ENCODE measurements around the gene ATP6V1E1.

The ATP6V1E1 gene

GRCh38 chr22:17633217-17633997 lies 4.9 kb upstream of the ATP6V1E1 start:
- DNase-seq = no peak

- no peak for DNase-seq
Measured at GRCh38 chr22:17631076-17631565, 2.6 kb upstream of the ATP6V1E1 start.

- no peak for DNase-seq
Measured at GRCh38 chr22:17629641-17630040, 1.1 kb upstream of the ATP6V1E1 start.

- DNase-seq = no peak
Measured at GRCh38 chr22:17629173-17629489, 582 bp upstream of the ATP6V1E1 start.

GRCh38 chr22:17627961-17628405 lies 566 bp downstream of the ATP6V1E1 start:
- DNase-seq = no peak

- DNase-seq = no peak
Measured at GRCh38 chr22:17613280-17613679, 15.3 kb downstream of the ATP6V1E1 start.

- DNase-seq = no peak
Measured at GRCh38 chr22:17612057-17612456, 16.5 kb downstream of the ATP6V1E1 start.

- DNase-seq = no peak
Measured at GRCh38 chr22:17607891-17608521, 20.5 kb downstream of the ATP6V1E1 start.

- no peak for DNase-seq
Measured at GRCh38 chr22:17606496-17606895, 22.1 kb downstream of the ATP6V1E1 start.

GRCh38 chr22:17603668-17604067 lies 24.9 kb downstream of the ATP6V1E1 start:
- no peak for DNase-seq

GRCh38 chr22:17601031-17601430 lies 27.5 kb downstream of the ATP6V1E1 start:
- no peak for DNase-seq

- DNase-seq = no peak
Measured at GRCh38 chr22:17598318-17598717, 30.2 kb downstream of the ATP6V1E1 start.

- DNase-seq = no peak
Measured at GRCh38 chr22:17597217-17597616, 31.3 kb downstream of the ATP6V1E1 start.

GRCh38 chr22:17596226-17596625 lies 32.3 kb downstream of the ATP6V1E1 start:
- no peak for DNase-seq

- no peak for DNase-seq
Measured at GRCh38 chr22:17592201-17592600, 36.3 kb downstream of the ATP6V1E1 start.

GRCh38 chr22:17590586-17590985 lies 38.0 kb downstream of the ATP6V1E1 start:
- DNase-seq = no peak

GRCh38 chr22:17589810-17590375 lies 38.7 kb downstream of the ATP6V1E1 start:
- DNase-seq = no peak

GRCh38 chr22:17588606-17589005 lies 39.9 kb downstream of the ATP6V1E1 start:
- no peak for DNase-seq

GRCh38 chr22:17587629-17588028 lies 40.9 kb downstream of the ATP6V1E1 start:
- no peak for DNase-seq

GRCh38 chr22:17586831-17587440 lies 41.6 kb downstream of the ATP6V1E1 start:
- DNase-seq = no peak

GRCh38 chr22:17583151-17583550 lies 45.4 kb downstream of the ATP6V1E1 start:
- DNase-seq = no peak

- DNase-seq = no peak
Measured at GRCh38 chr22:17581631-17582030, 46.9 kb downstream of the ATP6V1E1 start.

- DNase-seq = no peak
Measured at GRCh38 chr22:17581056-17581455, 47.5 kb downstream of the ATP6V1E1 start.

All from CD4-positive, alpha-beta T cell treated with Interleukin-6 for 4 hours (primary cell).